Ovary (tissue), 10 donors: ENCODE data around the gene TNRC6C. TPM values are rescaled to one million over a fixed set of nuclear protein-coding genes. Genes with fewer than 3 reads are reported as not detected.

ENCODE experiments used
- DNase-seq, 5 donors: peaks; one replicate each; pipeline ENCODE4 v3.0.0-alpha.2; 2019 to 2020
- H3K27ac ChIP-seq, 2 donors: fragments of 200-600 bp; one replicate each; pipeline versions ENCODE4 v1.5.1 to v1.8.0; 2019 to 2022
- H3K27me3 ChIP-seq: fragments of 200-600 bp; one replicate; pipeline ENCODE4 v1.8.0; 2022
- H3K36me3 ChIP-seq: fragments of 200-600 bp; sonication (generic); one replicate; pipeline ENCODE4 v1.5.1; 2019
- H3K4me1 ChIP-seq: one replicate; pipeline ENCODE4 v1.8.1; 2013; ENCODE audit warnings: mild to moderate bottlenecking, moderate library complexity; ENCODE audit not compliant: insufficient read depth
- H3K4me3 ChIP-seq: fragments of 200-600 bp; sonication (generic); one replicate; pipeline ENCODE4 v1.5.1; 2017
- H3K9me3 ChIP-seq, 2 donors: fragments of 200-600 bp in 1 of 2; sonication (generic) in 1 of 2; one replicate each; pipeline versions ENCODE4 v1.5.1 to v1.8.1; 2013 to 2019; ENCODE audit warnings: mild to moderate bottlenecking in 1 of 2, moderate library complexity in 1 of 2
- CTCF ChIP-seq, 3 donors: fragments of 450-650 bp in 2 of 3; fragments of 200-600 bp in 1 of 3; IDR thresholded peaks; one replicate each; pipeline versions ENCODE4 v1.5.1 to v1.8.0; 2016 to 2022; ENCODE audit warnings: antibody characterized with exemption in 3 of 3, mild to moderate bottlenecking in 1 of 3
- EP300 ChIP-seq: sonication (generic); formaldehyde crosslinking; IDR thresholded peaks from one replicate; pipeline ENCODE4 v1.6.1; 2017; ENCODE audit warnings: antibody characterized with exemption
- POLR2A ChIP-seq: fragments of 450-650 bp; IDR thresholded peaks from one replicate; pipeline ENCODE4 v1.6.1; 2017; ENCODE audit warnings: antibody characterized with exemption, mild to moderate bottlenecking, moderate library complexity
- WGBS, 3 donors: extraction: QIAGEN DNeasy Blood & Tissue Kit in 1 of 3; methylation state at CpG; one replicate each; pipeline versions ENCODE4 v1.1.5 to v1.1.7; 2013 to 2017; 5-methylcytosine and 5-hydroxymethylcytosine counted together
- intact Hi-C, 4 donors: fragments of 100-400 bp; cut with DNase I; formaldehyde crosslinking; loops; one replicate each; pipeline versions ENCODE4 v1.11.0 to v1.15.1; 2022 to 2023
- long read RNA-seq, 3 donors: library from polyadenylated mRNA in 2 of 3; unstranded in 2 of 3; transcript quantifications; one replicate each; pipeline ENCODE4 v2.0.0 and lab custom pipeline, GENCODE V29; 2021 to 2026
- polyA plus RNA-seq, 2 donors: library from polyadenylated mRNA; stranded (reverse); fragments of 200-250 nt in 1 of 2; fragments of 350-450 nt in 1 of 2; fragmentation: Illumina TruSeq in 1 of 2; extraction: RNeasy Lipid Tissue Mini Kit (QIAGEN cat#74804) in 1 of 2; gene quantifications; one replicate each; pipeline ENCODE4 v1.2.3, GENCODE V29; 2013 to 2014
- total RNA-seq, 7 donors: library from RNA; depleted of rRNA in 2 of 7; stranded (reverse); fragments of >200 nt in 2 of 7; fragmentation: NEBNext Ultra II Directional in 3 of 7; extraction: Animal tissue kit (Norgen Biotek cat#: 25700) in 3 of 7; gene quantifications; one replicate each; pipeline versions ENCODE4 v1.1.0 to v1.2.4, GENCODE V29; 2016 to 2023
- donor health status: DM: no; HTN: no; CAD: no; lungs with moderate emphysema.
- donor health status: DM: no; HTN: no; CAD: no.
- donor health status: Bipolar disorder and iron deficiency.
- donor health status: DM: yes; HTN: yes; CAD: no.
- donor health status: DM: no; HTN: no; CAD: no.
- donor health status: DM: yes; HTN: yes; CAD: no.

The TNRC6C gene
- total RNA-seq, result 10 to 100 TPM in 6 of 7 donors, 1 to 10 TPM in 1; 9.2 to 45.3 (median 32.5) TPM
- polyA plus RNA-seq, result 10 to 100 TPM in 1 of 2 donors, 1 to 10 TPM in 1; 8.7 to 12.1 TPM
- long read RNA-seq, donor 1, partial matches to known transcripts, result 20 of 26 reads
- long read RNA-seq, donor 1, other reads (novel, unspliced or antisense), result 5 of 26 reads
- long read RNA-seq, donor 2, result 0 reads
- long read RNA-seq, donor 3, partial matches to known transcripts, result 23 of 28 reads
- long read RNA-seq, donor 3, other reads (novel, unspliced or antisense), result 5 of 28 reads

GRCh38 chr17:77957857-77958715 lies at the start of gene TNRC6C:
TSS of gene TNRC6C (plus strand) at chr17:77958703. CDS start at chr17:78004207, 45,504 bp downstream.
- DNase-seq, result peak; percentile 100
- Histone ChIP-seq H3K36me3 (no peaks in the 10 kb centered on the region), H3K27ac (peak within 1 kb of the TSS; percentile 79), H3K27me3 (no peaks in the 10 kb centered on the region), H3K4me3 (peak within 1 kb of the TSS; percentile 68), H3K9me3 (no peaks in the 10 kb centered on the region), H3K4me1 (peaks cover 9% of the 10 kb centered on the region)
- intact Hi-C loops, result loop anchor here in 1 of 4 donors (5.0 kb wide), 1 partner anchor 229 kb away; the partner anchor contains the start of genes AFMID and TK1
- peak; percentile 74 for TF ChIP-seq EP300
- peak in 2 of 3 donors; percentile 30 to 49 for TF ChIP-seq CTCF (IDR thresholded peaks at IDR 0.05)
- peak; percentile 100 for TF ChIP-seq POLR2A
- WGBS, 3 donors, result 0 to 1% (median 0%) methylated on average over 69 to 105 of the region's 105 CpGs

GRCh38 chr17:77909236-77909635 lies 49.3 kb upstream of the TNRC6C start:
- 6 to 14% (median 8%) methylated on average over 19 of the region's 19 CpGs for WGBS, 3 donors
- no peak overlapping the region for H3K4me3 ChIP-seq

GRCh38 chr17:77909816-77910215 lies 48.7 kb upstream of the TNRC6C start:
- Histone ChIP-seq H3K9me3 (no peaks in the 10 kb centered on the region), H3K36me3 (no peaks in the 10 kb centered on the region), H3K27ac (no peak overlapping the region), H3K4me3 (no peak overlapping the region), H3K4me1 (no peaks in the 10 kb centered on the region), H3K27me3 (no peaks in the 10 kb centered on the region)
- intact Hi-C loops, result no loop called here
- WGBS, 3 donors, result 58 to 67% (median 60%) methylated on average over 13 of the region's 13 CpGs
- no peak for DNase-seq
- TF ChIP-seq POLR2A, result no peak

More at GRCh38 chr17:77909236-77909635, 49.3 kb upstream of the TNRC6C start:
- H3K36me3 ChIP-seq, result no peaks in the 10 kb centered on the region
- H3K27ac ChIP-seq, result no peak overlapping the region
- TF ChIP-seq EP300 (no peak), CTCF (IDR thresholded peaks at IDR 0.05) (no peak), POLR2A (no peak)
- peak in 3 of 5 donors; percentile 25 to 72 (median 42) for DNase-seq
- no peaks in the 10 kb centered on the region for H3K4me1 ChIP-seq
- no peaks in the 10 kb centered on the region for H3K9me3 ChIP-seq
- H3K27me3 ChIP-seq, result no peaks in the 10 kb centered on the region
- intact Hi-C loops, result no loop called here

- no peaks in the 10 kb centered on the region for H3K27me3 ChIP-seq
- H3K4me1 ChIP-seq, result no peaks in the 10 kb centered on the region
- no peak for TF ChIP-seq POLR2A
- no peak for TF ChIP-seq CTCF (IDR thresholded peaks at IDR 0.05)
- TF ChIP-seq EP300, result no peak
- no peaks in the 10 kb centered on the region for H3K36me3 ChIP-seq
- WGBS, 3 donors, result 13 to 22% (median 18%) methylated on average over 18 of the region's 18 CpGs
- no peaks in the 10 kb centered on the region for H3K9me3 ChIP-seq
- no peak overlapping the region for H3K27ac ChIP-seq
- DNase-seq, result peak in 1 of 5 donors; percentile 24
- no peak overlapping the region for H3K4me3 ChIP-seq
- intact Hi-C loops, result no loop called here
These were observed 43.9 kb upstream of the TNRC6C start for GRCh38 chr17:77914385-77915254.
